HG03066 (cell line): ENCODE data around the gene CHST14.

Experiments used
- ATAC-seq: cut with Tn5 transposase; IDR thresholded peaks from one replicate; pipeline ENCODE4 v1.9.1; 2021; ENCODE audit warnings: low read depth; ENCODE audit not compliant: unreplicated experiment

The CHST14 gene

DNA sequence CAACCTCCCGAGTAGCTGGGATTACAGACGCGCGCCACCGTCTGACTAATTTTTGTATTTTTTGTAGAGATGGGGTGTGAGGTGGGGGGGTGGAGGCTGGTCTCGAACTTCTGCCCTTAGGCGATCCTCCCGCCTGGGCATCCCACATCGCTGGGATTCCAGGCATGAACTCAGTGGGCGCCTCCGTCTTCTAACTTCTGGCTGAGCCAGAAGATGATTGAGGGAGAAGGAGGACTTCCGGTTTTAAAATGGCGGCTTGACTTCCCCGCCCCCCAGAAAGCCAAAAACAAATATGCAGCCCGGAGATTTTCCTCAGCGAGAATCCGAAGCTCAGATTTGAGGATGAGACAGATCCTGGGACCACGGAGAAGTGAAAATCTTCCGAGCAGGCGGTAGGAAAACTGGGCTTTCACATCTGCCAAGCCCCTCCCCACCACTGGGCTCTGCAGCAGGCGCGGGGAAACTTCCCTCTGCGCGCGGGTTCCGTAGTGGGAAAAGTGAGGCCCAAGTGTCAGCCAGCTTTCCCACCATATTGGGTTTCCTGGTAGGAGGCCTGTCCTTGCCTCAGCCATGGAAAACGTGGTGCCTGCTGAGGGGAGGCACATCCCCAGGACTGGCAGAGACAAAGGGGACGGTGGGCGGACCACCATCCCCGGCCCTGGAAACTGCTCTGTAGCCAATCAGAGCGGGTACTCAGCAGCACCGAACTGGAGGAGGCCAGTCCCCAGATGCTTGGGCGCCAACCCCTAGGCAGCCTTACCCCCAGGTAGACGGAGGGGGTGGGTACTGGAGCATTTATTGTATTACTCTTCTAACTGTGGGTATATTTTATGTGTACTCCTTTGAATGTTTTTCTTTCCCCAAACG is 17.3 kb downstream of the CHST14 start:
- no peak for ATAC-seq

DNA sequence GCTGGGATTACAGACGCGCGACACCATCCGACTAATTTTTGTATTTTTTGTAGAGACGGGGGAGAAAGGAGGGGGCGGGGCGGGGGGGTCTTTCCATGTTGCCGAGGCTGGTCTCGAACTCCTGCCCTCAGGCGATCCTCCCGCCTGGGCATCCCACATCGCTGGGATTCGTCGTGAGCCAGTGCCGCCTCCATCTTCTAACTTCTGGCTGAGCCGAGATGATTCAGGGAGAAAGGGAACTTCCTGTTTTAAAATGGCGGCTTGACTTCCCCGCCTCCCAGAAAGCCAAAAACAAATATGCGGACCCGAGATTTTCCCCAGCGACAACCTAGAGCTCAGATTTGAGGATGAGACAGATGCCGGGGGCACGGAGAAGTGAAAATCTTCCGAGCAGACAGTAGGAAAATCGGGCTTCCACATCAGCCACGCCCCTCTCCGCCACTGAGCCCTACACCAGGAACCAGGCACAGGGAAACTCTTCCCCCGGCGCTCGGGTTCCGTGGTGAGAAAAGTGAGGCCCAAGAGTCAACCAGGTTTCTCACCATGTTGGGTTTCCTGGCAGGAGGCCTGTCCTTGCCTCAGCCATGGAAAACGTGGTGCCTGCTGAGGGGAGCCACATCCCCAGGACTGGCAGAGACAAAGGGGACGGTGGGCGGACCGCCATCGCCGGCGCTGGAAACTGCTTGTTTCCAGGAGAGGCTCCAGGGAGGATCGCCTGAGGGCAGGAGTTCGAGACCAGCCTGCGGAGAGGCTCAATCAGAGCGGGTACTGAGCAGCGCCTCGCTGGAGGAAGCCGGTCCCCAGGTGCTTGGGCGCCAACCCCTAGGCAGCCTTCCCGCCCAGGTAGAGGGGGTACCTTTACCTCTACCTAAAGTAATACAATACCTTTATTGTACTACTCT is 18.7 kb downstream of the CHST14 start:
- no peak for ATAC-seq

DNA sequence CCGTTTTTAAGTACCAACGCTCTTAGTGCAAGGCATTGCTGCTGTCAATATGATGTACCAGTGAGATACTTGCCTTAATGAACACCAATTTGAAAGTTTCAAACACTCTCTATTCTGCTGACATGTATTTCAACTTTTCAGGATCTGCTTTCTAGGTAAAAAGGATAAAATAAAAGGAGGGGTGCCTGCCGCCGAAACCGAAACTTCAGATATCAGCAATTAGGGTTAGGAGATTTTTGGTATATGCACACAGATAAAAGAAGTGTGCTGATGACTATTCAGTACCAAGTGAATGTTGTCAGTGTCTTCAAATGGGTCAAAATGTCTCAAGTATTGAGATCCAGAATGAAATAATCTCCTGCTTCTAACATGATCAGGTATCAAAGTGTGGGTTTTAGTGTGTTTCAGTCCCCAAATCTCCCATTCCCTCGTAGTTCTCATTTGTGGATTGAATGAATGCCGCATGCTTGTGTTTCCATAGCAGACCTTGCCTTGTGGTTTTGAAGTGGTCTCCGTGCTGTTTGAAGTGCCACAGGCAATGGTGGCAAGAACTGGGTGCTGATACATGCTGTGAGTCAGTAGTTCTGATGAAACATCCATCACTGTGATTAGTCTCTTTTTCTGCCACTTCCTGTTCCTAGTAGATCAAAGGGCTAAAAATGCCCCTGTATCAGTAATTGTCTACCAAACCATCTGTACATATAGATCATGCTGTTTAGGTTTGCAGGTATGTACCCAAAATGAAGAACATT is 22.5 kb downstream of the CHST14 start:
- no peak for ATAC-seq

DNA sequence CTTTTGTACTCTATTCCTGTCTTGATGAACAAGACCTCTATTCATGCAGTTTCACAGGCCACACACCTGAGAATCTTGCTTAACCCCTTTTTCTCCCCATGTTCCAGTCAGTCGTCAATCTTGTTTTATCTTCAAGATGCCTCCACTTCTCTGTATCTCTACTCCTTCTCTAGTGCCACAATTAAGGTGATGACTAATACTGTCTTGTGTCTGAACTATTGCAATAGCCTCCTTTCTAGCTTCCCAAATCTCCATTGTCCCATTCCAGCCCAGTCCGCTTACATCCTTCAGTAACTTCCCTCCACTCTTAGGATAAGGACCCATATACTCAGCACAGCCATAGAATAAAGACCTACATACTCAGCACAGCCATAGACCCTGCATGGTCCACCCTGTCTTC is 24.7 kb downstream of the CHST14 start:
- ATAC-seq: no peak

DNA sequence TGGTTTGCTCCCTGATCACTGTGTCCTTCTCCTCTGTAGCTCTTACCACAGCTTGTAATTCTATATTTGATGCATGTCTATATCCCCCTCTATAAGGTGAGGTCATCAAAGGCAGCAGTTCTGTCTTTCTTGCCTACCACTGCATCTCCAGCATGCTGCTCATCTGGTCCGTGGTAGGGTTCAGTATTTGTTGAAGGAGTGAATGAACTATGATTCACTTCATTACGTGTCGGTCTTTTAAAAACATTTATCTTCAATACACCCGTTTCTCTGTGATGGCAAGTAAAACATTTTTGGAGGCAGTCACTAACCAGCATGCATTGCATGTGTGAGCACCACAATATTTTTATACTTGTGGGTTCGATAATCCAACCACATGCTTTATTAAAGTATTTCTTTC is 27.6 kb downstream of the CHST14 start:
- no peak for ATAC-seq

DNA sequence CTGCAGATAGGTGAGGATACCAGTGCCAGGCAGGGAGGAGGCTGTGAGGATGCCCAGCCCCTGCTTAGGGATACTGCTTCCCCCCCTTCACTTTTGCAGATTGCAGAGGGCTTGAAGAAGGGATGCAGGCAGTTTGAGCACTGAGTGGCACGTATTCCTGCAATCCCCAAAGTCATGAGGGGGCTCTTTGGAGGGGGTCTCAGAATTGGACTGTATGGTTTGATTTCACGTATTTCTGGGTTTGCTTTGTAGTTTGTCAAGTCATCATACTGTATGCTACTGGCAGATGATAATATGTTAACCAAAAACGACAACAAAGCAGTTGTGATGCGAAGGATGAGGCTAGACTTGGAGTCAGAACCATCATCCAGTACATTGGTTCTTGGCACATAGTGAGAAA is 28.1 kb downstream of the CHST14 start:
- no peak for ATAC-seq

DNA sequence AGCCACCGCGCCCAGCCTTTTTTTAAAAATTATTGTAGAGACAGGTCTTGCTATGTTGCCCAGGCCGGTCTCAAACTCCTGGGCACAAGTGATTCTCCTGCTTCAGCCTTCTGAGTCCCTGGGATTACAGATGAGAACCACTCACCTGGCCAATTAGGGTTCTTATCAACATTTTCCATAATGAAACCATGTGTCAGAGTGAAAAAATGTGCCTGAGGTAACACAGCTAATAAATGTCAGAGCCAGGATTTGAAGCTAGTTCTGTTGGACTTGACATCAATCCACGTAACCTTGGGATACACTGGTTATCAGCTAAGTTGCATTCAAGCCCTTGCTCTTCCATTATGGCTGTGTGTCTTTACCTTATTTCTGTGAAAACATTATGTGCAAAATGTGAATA is 29.1 kb downstream of the CHST14 start:
- ATAC-seq: no peak

DNA sequence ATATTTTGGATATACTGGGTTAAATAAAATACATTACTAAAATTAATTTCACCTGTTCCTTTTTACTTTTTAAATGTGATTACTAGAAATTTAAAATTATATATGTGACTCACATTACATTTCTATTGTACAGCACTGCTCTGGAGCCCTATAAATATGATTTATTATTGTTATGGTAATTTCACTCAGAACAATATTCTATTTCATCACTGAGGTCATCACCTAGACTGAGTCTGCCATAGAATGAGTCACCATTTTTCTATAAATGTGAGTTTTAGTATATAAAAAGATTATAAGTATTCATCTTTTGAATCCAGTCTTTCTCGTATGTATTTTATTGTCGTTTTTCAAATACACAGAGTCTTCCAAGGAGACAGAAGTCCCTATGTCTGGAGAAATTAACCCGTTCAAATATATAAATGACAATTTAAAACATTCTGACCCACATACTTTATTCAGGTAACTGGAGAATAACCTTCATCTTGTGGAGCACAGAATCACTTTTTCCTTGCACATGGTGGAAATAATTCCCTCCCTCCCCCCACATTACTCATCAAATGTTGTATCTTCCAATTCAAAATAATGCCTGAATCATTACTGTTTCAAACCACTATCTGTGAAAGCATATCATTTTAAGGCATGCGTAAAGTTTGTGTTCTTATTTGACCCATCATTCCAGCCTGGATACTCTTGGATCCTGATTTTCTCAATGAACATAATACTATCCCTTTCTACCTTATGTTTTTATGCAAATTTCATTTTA is 30.0 kb downstream of the CHST14 start:
- ATAC-seq: no peak

DNA sequence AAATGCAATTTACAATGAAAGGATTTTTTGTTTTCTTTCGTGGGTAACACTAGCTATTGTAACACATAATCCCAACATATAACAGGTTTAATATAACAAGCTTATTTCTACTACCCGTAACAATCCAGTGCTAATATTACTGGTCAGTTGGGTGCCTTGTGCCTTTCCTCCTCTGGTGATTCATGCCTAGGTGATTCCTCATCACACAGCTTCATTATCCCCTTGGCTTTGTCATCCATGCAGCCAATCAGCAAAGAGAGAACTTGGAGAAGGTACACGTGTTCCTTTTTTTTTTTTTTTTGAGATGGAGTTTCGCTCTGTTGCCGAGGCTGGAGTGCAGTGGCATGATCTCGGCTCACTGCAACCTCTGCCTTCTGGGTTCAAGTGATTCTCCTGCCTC is 30.7 kb downstream of the CHST14 start:
- no peak for ATAC-seq

DNA sequence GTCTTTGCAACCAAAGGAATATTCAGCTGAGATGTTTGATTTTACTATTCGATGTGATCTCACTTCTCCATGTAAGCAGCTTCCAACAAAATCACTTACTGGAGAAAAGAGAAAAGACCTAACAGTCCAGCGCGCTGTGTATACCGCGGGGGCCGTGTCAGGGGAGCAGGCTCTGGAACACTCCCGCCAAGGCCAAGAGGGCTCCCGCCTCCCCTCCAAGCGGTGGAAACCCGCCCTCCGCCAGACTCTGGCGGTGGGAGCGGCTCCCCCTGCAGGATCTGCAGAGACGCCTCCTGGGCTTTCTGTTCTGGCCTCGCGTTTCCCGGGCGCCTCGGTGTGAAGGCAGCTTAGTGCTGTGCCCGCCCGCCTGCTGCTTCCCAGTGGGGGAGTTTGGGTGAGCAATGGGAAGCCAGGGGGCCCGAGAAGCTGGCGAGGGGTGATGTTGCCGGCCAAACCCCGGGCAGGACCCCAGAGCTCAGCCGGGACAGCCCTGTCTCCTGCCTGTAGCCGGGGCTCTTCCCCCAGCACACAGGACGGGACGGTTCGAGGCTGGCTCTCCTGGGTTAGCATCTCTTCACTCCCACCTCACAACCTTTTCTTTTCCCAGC is 36.3 kb downstream of the CHST14 start:
- ATAC-seq: no peak

DNA sequence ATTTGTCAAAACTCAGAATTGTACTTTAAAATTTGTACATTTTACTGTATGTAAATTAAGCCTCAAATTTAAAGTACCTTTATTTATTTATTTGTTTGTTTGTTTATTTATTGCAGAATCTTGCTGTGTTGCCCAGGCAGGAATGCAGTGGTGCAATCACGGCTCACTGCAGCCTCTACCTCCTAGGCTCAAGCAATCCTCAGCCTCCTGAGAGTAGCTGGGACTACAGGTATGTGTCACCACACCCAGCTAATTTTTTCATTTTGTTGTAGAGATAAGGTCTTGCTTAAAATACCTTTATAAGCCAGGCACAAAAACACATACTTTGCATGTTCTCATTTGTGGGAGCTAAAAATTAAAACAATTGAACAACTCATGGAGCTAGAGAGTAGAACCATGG is 37.4 kb downstream of the CHST14 start:
- no peak for ATAC-seq

DNA sequence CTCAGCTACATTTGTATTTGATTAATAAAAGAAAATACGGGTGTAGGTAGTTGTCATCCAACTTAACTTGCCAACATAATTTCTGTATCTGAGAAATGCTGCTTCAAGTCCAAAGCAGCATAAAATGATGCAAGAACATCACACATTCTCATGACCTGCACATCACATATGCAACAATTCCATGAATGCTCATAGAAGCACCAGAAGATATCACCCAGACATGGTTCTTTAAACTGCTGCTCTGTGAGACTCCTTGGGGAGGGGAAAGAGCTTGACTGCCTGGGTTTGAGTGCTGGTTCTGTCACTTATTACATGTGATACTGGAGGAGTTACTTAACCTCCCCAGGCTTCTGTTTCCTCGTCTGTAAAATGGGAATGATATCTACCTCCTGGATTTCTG is 39.4 kb downstream of the CHST14 start:
- ATAC-seq: no peak

DNA sequence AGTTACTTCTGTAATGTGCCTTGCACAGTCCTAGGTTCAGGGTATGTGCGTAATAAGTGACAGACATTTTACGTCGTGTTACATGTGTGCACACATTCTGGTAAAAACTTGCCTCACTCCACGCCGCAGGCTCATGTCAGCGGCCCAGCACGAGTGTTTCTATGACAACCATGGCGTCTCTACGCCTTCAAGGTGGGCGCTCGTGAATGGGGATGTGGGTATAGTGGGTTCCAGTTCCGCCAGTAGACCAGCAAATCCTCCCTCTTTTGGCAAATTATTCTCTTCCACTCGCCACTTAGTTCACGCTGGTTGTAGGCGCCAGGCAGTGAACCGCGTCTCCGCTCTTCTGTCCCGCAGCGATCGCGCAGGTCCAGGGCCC is 40.3 kb downstream of the CHST14 start:
- ATAC-seq: no peak

DNA sequence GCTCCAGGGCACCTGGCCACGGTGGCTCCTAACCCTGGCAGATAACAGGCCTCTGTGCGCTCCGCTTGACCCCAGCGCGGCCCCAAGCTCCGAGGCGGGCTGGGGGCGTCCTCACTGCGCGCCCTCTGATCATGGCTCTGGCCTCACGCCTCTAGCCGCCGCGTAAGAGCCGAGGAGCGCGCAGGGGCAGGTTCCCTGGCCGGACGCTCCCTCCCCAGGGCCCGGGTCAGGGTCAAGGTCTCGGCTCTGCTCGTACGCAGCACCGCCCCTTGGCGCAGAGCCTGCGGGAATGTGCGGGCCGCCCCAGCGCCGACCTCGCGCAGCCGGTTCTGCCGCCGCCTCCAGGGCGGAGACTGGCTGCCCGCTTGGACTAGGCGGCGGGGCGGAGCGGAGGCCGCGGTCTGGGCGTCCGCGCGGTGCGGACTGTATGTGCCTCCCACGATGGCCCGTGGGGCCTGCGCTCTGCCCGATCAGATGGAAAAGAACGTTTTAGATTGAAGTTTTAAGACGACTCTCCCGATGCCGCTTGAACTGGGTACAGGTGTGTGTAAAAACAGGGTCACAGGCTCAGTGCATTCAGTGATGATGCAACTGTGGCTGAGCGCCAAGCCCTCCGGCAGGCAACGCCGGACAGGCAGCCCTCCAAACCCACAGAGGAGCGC is 40.8 kb downstream of the CHST14 start:
- ATAC-seq: no peak

DNA sequence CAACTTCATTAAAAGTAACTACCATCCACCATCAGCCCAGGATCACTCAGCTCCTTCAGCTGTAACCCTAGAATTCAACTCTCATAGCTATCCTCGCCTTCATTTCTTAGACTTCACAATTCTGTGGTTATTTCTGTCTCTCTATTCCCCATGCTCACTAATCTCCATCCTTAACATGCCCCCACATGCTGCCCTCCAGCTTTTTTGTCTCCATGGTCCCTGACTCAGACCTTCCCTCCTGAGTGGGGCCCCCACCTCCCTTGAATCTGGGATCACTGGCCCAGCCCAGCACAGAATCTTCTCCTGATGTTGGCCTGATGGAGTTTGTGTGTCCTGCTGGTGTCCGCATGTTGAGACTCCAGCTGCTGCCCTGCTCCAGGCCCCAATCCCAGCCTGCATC is 41.7 kb downstream of the CHST14 start:
- ATAC-seq: no peak

DNA sequence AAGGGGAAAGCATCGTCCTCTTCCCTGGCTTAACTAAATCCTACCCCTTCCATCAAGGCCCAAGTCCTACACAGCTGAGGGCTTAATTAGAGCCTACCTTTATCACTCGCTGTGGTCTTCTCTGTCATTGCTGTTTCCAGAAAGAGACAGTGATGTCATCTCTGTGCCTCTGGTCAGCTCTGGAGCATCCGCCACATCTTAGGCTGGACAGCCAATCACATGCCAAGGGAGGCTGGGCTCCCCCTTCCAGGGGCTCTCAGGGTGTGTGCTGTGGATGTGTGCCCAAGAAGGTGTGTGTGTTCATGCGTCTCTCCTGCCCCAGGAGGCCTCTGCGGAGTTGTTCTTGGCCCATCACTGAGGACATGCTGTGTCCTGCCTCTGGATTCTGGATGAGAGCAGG is 42.8 kb downstream of the CHST14 start:
- ATAC-seq: no peak

DNA sequence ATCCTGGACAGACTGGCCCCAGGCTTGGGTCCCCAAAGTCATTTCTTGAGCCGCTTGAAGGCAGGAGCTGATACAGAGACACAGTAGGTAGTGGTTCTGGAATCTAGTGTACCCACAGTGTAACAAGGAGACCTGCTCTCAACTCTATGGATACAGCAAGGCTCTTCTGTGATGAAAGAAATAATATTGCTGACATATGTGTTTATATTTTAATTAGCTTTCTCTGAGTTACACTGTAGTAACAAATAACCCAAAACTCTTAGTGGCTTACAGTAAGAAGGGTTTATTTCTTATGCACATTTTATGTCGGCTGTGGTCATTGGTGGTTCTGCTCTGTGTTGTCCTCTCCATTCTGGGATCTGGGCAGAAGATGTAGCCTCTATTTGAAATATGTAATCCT is 45.5 kb downstream of the CHST14 start:
- ATAC-seq: no peak
